Transverse colon (tissue), 4 donors: ENCODE data around the gene DSEL.

ENCODE experiments used
- EP300 ChIP-seq: sonication (generic); formaldehyde crosslinking; IDR thresholded peaks from one replicate; pipeline ENCODE4 v1.6.1; 2017; ENCODE audit warnings: antibody characterized with exemption, low read depth
- POLR2A ChIP-seq: fragments of 450-650 bp; IDR thresholded peaks from one replicate; pipeline ENCODE4 v1.6.1; 2016; ENCODE audit warnings: antibody characterized with exemption, mild to moderate bottlenecking, moderate library complexity
- POLR2AphosphoS5 ChIP-seq, 3 donors: sonication (generic); formaldehyde crosslinking; IDR thresholded peaks; one replicate each; pipeline ENCODE4 v1.6.1; 2016; ENCODE audit warnings: antibody characterized with exemption in 3 of 3
- TF ChIP-seq, protein P1 (sequence below), 5 experiments: fragments of 200-600 bp in 3 of 5; fragments of 450-650 bp in 2 of 5; sonication (generic) in 3 of 5; IDR thresholded peaks; 1 replicate in 2 of 5; 2 replicates in 3 of 5; pipeline ENCODE4 v1.5.1; 2016 to 2017; ENCODE audit warnings: antibody characterized with exemption in 5 of 5, inconsistent platforms in 3 of 5, mild to moderate bottlenecking in 2 of 5, moderate library complexity in 1 of 5

DNA sequence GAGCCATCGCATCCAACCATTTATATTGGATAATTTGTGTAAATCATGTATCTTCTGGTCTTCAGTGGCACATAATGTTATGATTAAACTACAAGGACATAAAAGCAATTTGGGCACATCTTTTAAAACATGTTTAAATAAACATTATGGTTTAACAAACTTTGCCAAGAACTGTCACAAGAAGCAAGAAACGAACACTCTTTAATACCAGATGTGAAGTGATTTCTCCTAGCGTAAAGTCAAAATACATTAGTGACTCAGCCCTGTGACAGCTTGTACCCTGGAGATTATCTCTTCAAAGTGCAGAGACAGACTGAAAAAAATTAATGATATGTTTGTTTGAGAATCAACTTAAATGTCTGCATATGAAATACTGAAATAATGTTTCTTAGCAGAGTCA, 39.9 kb downstream of the DSEL start:
- TF ChIP-seq, protein P1, sequence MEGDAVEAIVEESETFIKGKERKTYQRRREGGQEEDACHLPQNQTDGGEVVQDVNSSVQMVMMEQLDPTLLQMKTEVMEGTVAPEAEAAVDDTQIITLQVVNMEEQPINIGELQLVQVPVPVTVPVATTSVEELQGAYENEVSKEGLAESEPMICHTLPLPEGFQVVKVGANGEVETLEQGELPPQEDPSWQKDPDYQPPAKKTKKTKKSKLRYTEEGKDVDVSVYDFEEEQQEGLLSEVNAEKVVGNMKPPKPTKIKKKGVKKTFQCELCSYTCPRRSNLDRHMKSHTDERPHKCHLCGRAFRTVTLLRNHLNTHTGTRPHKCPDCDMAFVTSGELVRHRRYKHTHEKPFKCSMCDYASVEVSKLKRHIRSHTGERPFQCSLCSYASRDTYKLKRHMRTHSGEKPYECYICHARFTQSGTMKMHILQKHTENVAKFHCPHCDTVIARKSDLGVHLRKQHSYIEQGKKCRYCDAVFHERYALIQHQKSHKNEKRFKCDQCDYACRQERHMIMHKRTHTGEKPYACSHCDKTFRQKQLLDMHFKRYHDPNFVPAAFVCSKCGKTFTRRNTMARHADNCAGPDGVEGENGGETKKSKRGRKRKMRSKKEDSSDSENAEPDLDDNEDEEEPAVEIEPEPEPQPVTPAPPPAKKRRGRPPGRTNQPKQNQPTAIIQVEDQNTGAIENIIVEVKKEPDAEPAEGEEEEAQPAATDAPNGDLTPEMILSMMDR (IDR thresholded peaks at IDR 0.05) = no peak
- no peak for TF ChIP-seq EP300
- TF ChIP-seq POLR2A = no peak
- no peak for TF ChIP-seq POLR2AphosphoS5 (IDR thresholded peaks at IDR 0.05)
